Measurements from ENCODE around the gene CLASRP.
A peak's percentile ranks its signal among the peaks of the same experiment; 100 is the strongest.
"Not testable (repeated sequence)": the region's sequence is repeated elsewhere in the genome, so short reads cannot be mapped to it uniquely, and the experiment has no call there.

The CLASRP gene

GRCh38 chr19:45102481-45102880, 63.6 kb downstream of the CLASRP start:
- no peak for DNase-seq (ENCODE audit: low read depth, low spot score)

- DNase-seq (ENCODE audit: low read depth, low spot score), result no peak
Observed at GRCh38 chr19:45103156-45103507, 64.3 kb downstream of the CLASRP start.

- DNase-seq (ENCODE audit: low read depth, low spot score), result no peak
Observed at GRCh38 chr19:45103508-45104319, 64.9 kb downstream of the CLASRP start.

GRCh38 chr19:45104658-45105349, 66.0 kb downstream of the CLASRP start:
- no peak for DNase-seq (ENCODE audit: low read depth, low spot score)

GRCh38 chr19:45106363-45106762, 67.5 kb downstream of the CLASRP start:
- DNase-seq (ENCODE audit: low read depth, low spot score), result not testable (repeated sequence)

- DNase-seq (ENCODE audit: low read depth, low spot score), result no peak
Observed at GRCh38 chr19:45107621-45108150, 68.8 kb downstream of the CLASRP start.

GRCh38 chr19:45110851-45111266, 72.0 kb downstream of the CLASRP start:
- no peak for DNase-seq (ENCODE audit: low read depth, low spot score)

GRCh38 chr19:45112111-45112827, 73.4 kb downstream of the CLASRP start:
- no peak for DNase-seq (ENCODE audit: low read depth, low spot score)

- DNase-seq (ENCODE audit: low read depth, low spot score), result no peak
Observed at GRCh38 chr19:45113628-45114027, 74.8 kb downstream of the CLASRP start.

GRCh38 chr19:45114116-45114515, 75.3 kb downstream of the CLASRP start:
- DNase-seq (ENCODE audit: low read depth, low spot score), result no peak

- no peak for DNase-seq (ENCODE audit: low read depth, low spot score)
Observed at GRCh38 chr19:45115809-45116615, 77.2 kb downstream of the CLASRP start.

GRCh38 chr19:45117167-45117594, 78.3 kb downstream of the CLASRP start:
- peak; percentile 35 for DNase-seq (ENCODE audit: low read depth, low spot score)

- DNase-seq (ENCODE audit: low read depth, low spot score), result no peak
Observed at GRCh38 chr19:45117671-45118070, 78.8 kb downstream of the CLASRP start.

GRCh38 chr19:45118106-45118505, 79.3 kb downstream of the CLASRP start:
- DNase-seq (ENCODE audit: low read depth, low spot score), result no peak

GRCh38 chr19:45118591-45119355, 79.9 kb downstream of the CLASRP start:
- not testable (repeated sequence) for DNase-seq (ENCODE audit: low read depth, low spot score)

- DNase-seq (ENCODE audit: low read depth, low spot score), result no peak
Observed at GRCh38 chr19:45119582-45119981, 80.7 kb downstream of the CLASRP start.
